HEK293T (cell line): ENCODE data around the gene SHISAL1.

Source experiments
- CTCF ChIA-PET: fragments of 350-600 bp; formaldehyde crosslinking; extraction: SDS; loops from one replicate; lab custom pipeline; 2021; ENCODE audit warnings: antibody characterized with exemption, inconsistent platforms; lab: Yijun Ruan, JAX
- POLR2A ChIA-PET: fragments of 350-600 bp; formaldehyde crosslinking; extraction: SDS; loops from one replicate; lab custom pipeline; 2020; ENCODE audit warnings: antibody characterized with exemption, inconsistent platforms; lab: Yijun Ruan, JAX
- DNase-seq: peaks from one replicate; pipeline ENCODE4 v3.0.0; 2012; ENCODE audit warnings: mixed read lengths; ENCODE audit errors: extremely low spot score
- ARNT ChIP-seq: fragments of 450-650 bp; IDR thresholded peaks from 2 replicates; pipeline ENCODE4 v1.6.1; 2017; ENCODE audit warnings: mild to moderate bottlenecking
- BHLHE40 ChIP-seq: fragments of 450-650 bp; IDR thresholded peaks from 2 replicates; pipeline ENCODE4 v1.6.1; 2016; ENCODE audit warnings: mild to moderate bottlenecking, moderate library complexity, borderline replicate concordance
- CTBP1 ChIP-seq: fragments of 450-650 bp; IDR thresholded peaks from 2 replicates; pipeline ENCODE4 v1.6.1; 2016; ENCODE audit warnings: borderline replicate concordance
- ELF4 ChIP-seq: fragments of 450-650 bp; IDR thresholded peaks from 2 replicates; pipeline ENCODE4 v1.6.1; 2017; ENCODE audit warnings: antibody characterized with exemption
- FOXA1 ChIP-seq: fragments of 450-650 bp; IDR thresholded peaks from 2 replicates; pipeline ENCODE4 v1.6.1; 2016; ENCODE audit warnings: mild to moderate bottlenecking
- FOXK2 ChIP-seq: fragments of 450-650 bp; IDR thresholded peaks from 2 replicates; pipeline ENCODE4 v1.6.1; 2016; ENCODE audit warnings: mild to moderate bottlenecking
- FOXM1 ChIP-seq: fragments of 450-650 bp; IDR thresholded peaks from 2 replicates; pipeline ENCODE4 v1.6.1; 2017; ENCODE audit warnings: mild to moderate bottlenecking, borderline replicate concordance
- HDGF ChIP-seq: fragments of 450-650 bp; IDR thresholded peaks from 2 replicates; pipeline ENCODE4 v1.6.1; 2017; ENCODE audit warnings: antibody characterized with exemption, borderline replicate concordance
- L3MBTL2 ChIP-seq: fragments of 450-650 bp; conservative IDR thresholded peaks from 2 replicates; pipeline ENCODE4 v1.6.1; 2016; ENCODE audit warnings: mild to moderate bottlenecking
- LEF1 ChIP-seq: fragments of 450-650 bp; IDR thresholded peaks from 2 replicates; pipeline ENCODE4 v1.6.1; 2017; ENCODE audit warnings: mild to moderate bottlenecking, borderline replicate concordance
- NFRKB ChIP-seq: fragments of 450-650 bp; IDR thresholded peaks from 2 replicates; pipeline ENCODE4 v1.6.1; 2016; ENCODE audit warnings: mild to moderate bottlenecking, moderate library complexity
- SP1 ChIP-seq: fragments of 450-650 bp; IDR thresholded peaks from 2 replicates; pipeline ENCODE4 v1.6.1; 2017
- SUZ12 ChIP-seq: fragments of 450-650 bp; IDR thresholded peaks from 2 replicates; pipeline ENCODE4 v1.6.1; 2016; ENCODE audit warnings: mild to moderate bottlenecking
- TARDBP ChIP-seq: fragments of 450-650 bp; IDR thresholded peaks from 2 replicates; pipeline ENCODE4 v1.6.1; 2016
- ZNF384 ChIP-seq: fragments of 450-650 bp; IDR thresholded peaks from 2 replicates; pipeline ENCODE4 v1.6.1; 2016
- TF ChIP-seq, protein P1 (sequence below): fragments of 450-650 bp; IDR thresholded peaks from 2 replicates; pipeline ENCODE4 v1.6.1; 2016

Gene SHISAL1

DNA sequence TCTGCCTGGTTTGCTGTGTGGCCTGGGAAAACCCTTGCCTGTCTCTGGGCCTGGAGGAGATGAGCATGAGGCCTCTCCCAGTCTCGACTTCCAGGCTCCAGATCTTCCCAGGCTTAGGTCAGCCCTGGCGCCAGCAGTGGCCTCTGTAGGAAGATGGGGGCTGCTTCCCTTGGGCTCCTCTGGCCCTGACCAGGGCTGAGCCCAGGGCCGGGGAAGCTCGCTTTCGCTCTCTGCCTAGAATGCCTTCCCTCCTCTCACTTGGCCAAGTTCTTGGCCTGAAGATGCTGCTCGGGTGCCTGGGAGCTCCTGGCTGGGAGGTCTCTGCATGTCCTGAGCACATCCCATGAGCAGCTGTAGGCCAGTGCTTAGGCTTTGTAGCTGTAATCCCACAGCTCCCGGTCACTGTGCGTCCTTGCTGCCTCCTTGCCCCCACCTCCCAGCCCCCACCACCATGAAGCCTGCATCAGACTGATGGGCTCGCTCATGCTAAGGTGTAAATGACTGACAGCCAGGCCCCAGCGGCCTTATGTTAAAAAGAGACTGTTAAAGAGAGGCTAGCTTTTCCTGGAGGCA, 25.5 kb downstream of the SHISAL1 start:
- no peak for TF ChIP-seq FOXM1
- TF ChIP-seq FOXA1 = no peak
- no peak for TF ChIP-seq ARNT
- TF ChIP-seq SUZ12 = no peak
- TF ChIP-seq HDGF = no peak
- no peak for TF ChIP-seq SP1
- TF ChIP-seq ELF4 = no peak
- TF ChIP-seq TARDBP = no peak
- no peak for TF ChIP-seq ZNF384
- no peak for TF ChIP-seq CTBP1
- TF ChIP-seq NFRKB = no peak
- TF ChIP-seq L3MBTL2 = no peak
- TF ChIP-seq BHLHE40 = no peak
- no peak for TF ChIP-seq FOXK2
- TF ChIP-seq, protein P1, sequence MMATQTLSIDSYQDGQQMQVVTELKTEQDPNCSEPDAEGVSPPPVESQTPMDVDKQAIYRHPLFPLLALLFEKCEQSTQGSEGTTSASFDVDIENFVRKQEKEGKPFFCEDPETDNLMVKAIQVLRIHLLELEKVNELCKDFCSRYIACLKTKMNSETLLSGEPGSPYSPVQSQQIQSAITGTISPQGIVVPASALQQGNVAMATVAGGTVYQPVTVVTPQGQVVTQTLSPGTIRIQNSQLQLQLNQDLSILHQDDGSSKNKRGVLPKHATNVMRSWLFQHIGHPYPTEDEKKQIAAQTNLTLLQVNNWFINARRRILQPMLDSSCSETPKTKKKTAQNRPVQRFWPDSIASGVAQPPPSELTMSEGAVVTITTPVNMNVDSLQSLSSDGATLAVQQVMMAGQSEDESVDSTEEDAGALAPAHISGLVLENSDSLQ = no peak
- no peak for TF ChIP-seq LEF1
- DNase-seq = no peak
- ChIA-PET CTCF (interaction anchor here (1.1 kb wide), 1 partner anchor 294 kb away, joined by 3 read pairs; no protein-coding TSS in a partner anchor), POLR2A (no interaction called here)

DNA sequence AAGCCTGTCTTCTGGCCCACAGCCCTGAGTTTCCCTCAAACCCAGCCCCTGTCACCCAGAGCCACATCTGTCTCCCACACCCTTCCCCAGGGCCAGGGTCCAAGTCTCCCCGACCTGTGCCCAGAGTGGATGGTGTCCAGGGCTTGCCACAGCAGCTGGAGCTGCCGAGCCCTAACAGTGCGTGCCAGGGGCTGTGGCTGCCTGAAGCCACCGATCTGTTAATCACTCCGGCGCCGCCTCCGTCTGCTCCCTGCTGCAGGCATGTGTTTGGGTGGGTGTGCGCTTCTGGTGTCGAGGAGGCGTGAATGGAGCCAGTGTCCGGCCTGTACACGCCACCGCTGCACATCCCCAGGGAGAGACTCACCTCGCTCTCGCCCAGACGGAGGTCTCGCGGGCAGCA, 26.1 kb downstream of the SHISAL1 start:
- ChIA-PET POLR2A (no interaction called here), CTCF (interaction anchor here (1.1 kb wide), 1 partner anchor 293 kb away, joined by 3 read pairs; no protein-coding TSS in a partner anchor)
- DNase-seq = no peak
- TF ChIP-seq CTBP1 (no peak), LEF1 (no peak), BHLHE40 (no peak), FOXM1 (no peak), FOXA1 (no peak), SP1 (no peak), TARDBP (no peak), NFRKB (no peak), HDGF (no peak)
- TF ChIP-seq, protein P1 = no peak

- ChIA-PET CTCF (interaction anchor here (1.2 kb wide), 1 partner anchor 386 kb away, joined by 3 read pairs; no protein-coding TSS in a partner anchor), POLR2A (no interaction called here)
- no peak for TF ChIP-seq FOXA1
- TF ChIP-seq FOXK2 = no peak
- TF ChIP-seq, protein P1 = no peak
- no peak for TF ChIP-seq NFRKB
- TF ChIP-seq ZNF384 = no peak
- no peak for TF ChIP-seq BHLHE40
- no peak for TF ChIP-seq SUZ12
- no peak for TF ChIP-seq ELF4
- TF ChIP-seq LEF1 = no peak
- no peak for TF ChIP-seq HDGF
- TF ChIP-seq L3MBTL2 = no peak
- no peak for TF ChIP-seq FOXM1
- TF ChIP-seq ARNT = no peak
- TF ChIP-seq TARDBP = no peak
- TF ChIP-seq CTBP1 = no peak
- DNase-seq = no peak
These were observed 28.0 kb downstream of the SHISAL1 start for GRCh38 chr22:44284711-44285110.

- TF ChIP-seq, protein P1 = no peak
- TF ChIP-seq TARDBP = no peak
- ChIA-PET CTCF (no interaction called here), POLR2A (no interaction called here)
- DNase-seq = no peak
These were observed 30.7 kb downstream of the SHISAL1 start for GRCh38 chr22:44281768-44282637.

DNA sequence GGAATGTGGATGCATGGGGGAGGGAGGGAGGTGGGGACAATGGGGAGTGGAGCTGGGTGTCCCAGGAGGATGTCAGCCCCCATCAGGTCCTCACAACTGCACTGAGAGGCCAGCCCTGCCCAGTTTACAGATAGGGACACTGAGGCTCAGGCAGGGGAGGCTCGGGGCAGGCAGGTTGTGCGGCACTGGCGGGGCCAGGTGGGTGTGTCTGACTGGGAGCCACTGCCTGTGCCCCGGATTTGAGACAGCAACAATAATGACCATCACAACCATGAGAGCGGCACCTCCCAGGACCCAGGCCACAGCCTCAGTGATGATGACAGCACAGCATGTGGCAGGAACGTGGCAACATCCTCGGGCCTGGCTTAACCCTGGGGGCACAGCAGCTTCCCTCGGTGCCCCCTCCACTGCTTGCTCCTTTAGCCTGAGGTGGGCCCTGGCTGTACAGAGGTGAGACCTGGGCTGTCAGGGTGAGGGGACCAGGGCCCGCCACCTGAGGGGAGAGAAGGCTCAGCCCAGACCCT, 32.0 kb downstream of the SHISAL1 start:
- ChIA-PET CTCF (no interaction called here), POLR2A (no interaction called here)
- no peak for TF ChIP-seq ARNT
- TF ChIP-seq SUZ12 = no peak
- TF ChIP-seq TARDBP = no peak
- no peak for TF ChIP-seq NFRKB
- TF ChIP-seq, protein P1 = no peak
- no peak for TF ChIP-seq BHLHE40
- no peak for DNase-seq
